ENCODE measurements around the gene LAMA3. TPM values are rescaled to one million over a fixed set of nuclear protein-coding genes. Genes with fewer than 3 reads are reported as not detected.

The LAMA3 gene
- total RNA-seq, 1 experiment from 2014 or later, result 8.1 TPM

- ChIA-PET CTCF (no interaction called here), POLR2A (no interaction called here)
- no peak overlapping the region for H3K4me3 ChIP-seq (ENCODE audit: low read depth in 2 of 2, low read length in 2 of 2)
- no peaks in the 10 kb centered on the region for H3K4me1 ChIP-seq (ENCODE audit: control insufficient read depth, insufficient read depth, low read length)
- no TSS peak for BruUV-seq (replicated peaks)
- ATAC-seq (no peak), DNase-seq (ENCODE audit: low read depth, low spot score) (no peak)
- in situ Hi-C loops (cut with HindIII; ENCODE audit: low pct_unique_long_range_greater_than_20kb, low sequenced_read_pairs), result no loop called here
- H3K27me3 ChIP-seq (ENCODE audit: control insufficient read depth, insufficient read depth, low read length), result no peaks in the 10 kb centered on the region; the same call in 1 of the 2 replicates
- TF ChIP-seq TCF7L2 (IDR thresholded peaks at IDR 0.05; ENCODE audit: low read depth, low read length) (no peak), REST (IDR thresholded peaks at IDR 0.05; ENCODE audit: insufficient read depth in 1 of 2, low read depth in 2 of 2, low read length in 1 of 2) (no peak), POLR2AphosphoS5 (IDR thresholded peaks at IDR 0.05; ENCODE audit: low read depth, low read length) (no peak), CTCF (IDR thresholded peaks at IDR 0.05) (no peak), SIN3A (IDR thresholded peaks at IDR 0.05; ENCODE audit: borderline replicate concordance, insufficient read depth, low read depth, low read length) (no peak)
- no peaks in the 10 kb centered on the region for H3K36me3 ChIP-seq (ENCODE audit: control insufficient read depth, insufficient read depth, low read length)
- H3K9me3 ChIP-seq (ENCODE audit: control insufficient read depth, insufficient read depth, low read depth, low read length), result no peaks in the 10 kb centered on the region
- H3K27ac ChIP-seq (ENCODE audit: low read length), result no peak overlapping the region
- intact Hi-C loops (cut with micrococcal nuclease; ENCODE audit: unreplicated experiment), result no loop called here
Observed at GRCh38 chr18:23648940-23649607, 40.2 kb upstream of the LAMA3 start.

- Histone ChIP-seq H3K27me3 (ENCODE audit: control insufficient read depth, insufficient read depth, low read length) (no peaks in the 10 kb centered on the region), H3K4me3 (ENCODE audit: low read depth in 2 of 2, low read length in 2 of 2) (no peak overlapping the region), H3K4me1 (ENCODE audit: control insufficient read depth, insufficient read depth, low read length) (no peaks in the 10 kb centered on the region), H3K27ac (ENCODE audit: low read length) (no peak overlapping the region), H3K9me3 (ENCODE audit: control insufficient read depth, insufficient read depth, low read depth, low read length) (no peaks in the 10 kb centered on the region), H3K36me3 (ENCODE audit: control insufficient read depth, insufficient read depth, low read length) (no peaks in the 10 kb centered on the region)
- CTCF ChIA-PET, result no interaction called here
- POLR2A ChIA-PET, result interaction anchor here (0.5 kb wide), 1 partner anchor 14 kb away, joined by 6 read pairs; no protein-coding TSS in a partner anchor
- in situ Hi-C loops (cut with HindIII; ENCODE audit: low pct_unique_long_range_greater_than_20kb, low sequenced_read_pairs), result no loop called here
- intact Hi-C loops (cut with micrococcal nuclease; ENCODE audit: unreplicated experiment), result no loop called here
- ATAC-seq (no peak), DNase-seq (ENCODE audit: low read depth, low spot score) (no peak)
- no peak for TF ChIP-seq REST (IDR thresholded peaks at IDR 0.05; ENCODE audit: insufficient read depth in 1 of 2, low read depth in 2 of 2, low read length in 1 of 2)
- TF ChIP-seq TCF7L2 (IDR thresholded peaks at IDR 0.05; ENCODE audit: low read depth, low read length), result no peak
- TF ChIP-seq CTCF (IDR thresholded peaks at IDR 0.05), result no peak
- no peak for TF ChIP-seq POLR2AphosphoS5 (IDR thresholded peaks at IDR 0.05; ENCODE audit: low read depth, low read length)
- TF ChIP-seq SIN3A (IDR thresholded peaks at IDR 0.05; ENCODE audit: borderline replicate concordance, insufficient read depth, low read depth, low read length), result no peak
- no TSS peak for BruUV-seq (replicated peaks)
Observed at GRCh38 chr18:23650968-23651927, 38.0 kb upstream of the LAMA3 start.

All from Panc1 (cell line).